Measurements from ENCODE around the gene GPC6.

The GPC6 gene

DNA sequence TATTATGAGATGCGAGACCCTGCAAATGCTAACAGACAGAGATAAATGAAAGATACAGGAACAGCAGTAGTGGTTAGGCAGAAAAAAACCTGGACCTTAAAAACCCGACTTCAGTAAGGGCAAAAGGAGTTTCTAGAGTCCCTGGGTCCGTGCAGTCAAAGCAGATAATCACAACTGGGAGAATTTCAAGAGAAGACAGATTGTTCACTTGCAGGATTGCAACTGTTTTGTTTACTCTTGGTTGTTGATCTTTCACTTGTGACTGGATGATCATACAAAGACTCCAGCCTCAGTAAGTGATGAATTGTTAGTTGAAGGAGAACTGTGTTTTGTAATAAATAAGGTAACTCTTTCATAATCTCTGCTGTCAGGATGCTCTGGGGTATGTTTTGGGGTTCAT, 135.1 kb downstream of the GPC6 start:
- no peak overlapping the region for H3K27ac ChIP-seq (ENCODE audit: low read depth, low read length)
- H3K79me2 ChIP-seq (ENCODE audit: control insufficient read depth, insufficient read depth, low read length), result peaks cover 12% of the 10 kb centered on the region
- no peak overlapping the region for H4K8ac ChIP-seq (ENCODE audit: low read depth, low read length)
- no peaks in the 10 kb centered on the region for H3K4me1 ChIP-seq (ENCODE audit: control insufficient read depth, low read depth, low read length)
- no peak overlapping the region for H3K4ac ChIP-seq (ENCODE audit: low read depth, low read length)
- H3K9ac ChIP-seq (ENCODE audit: low read length), result no peak overlapping the region
- H3K23ac ChIP-seq (ENCODE audit: low read length), result no peak overlapping the region
- WGBS (ENCODE audit: extremely low coverage, insufficient coverage, low lambda C conversion rate), result no CpG with 5 or more reads among the region's 3 CpGs
- H3K56ac ChIP-seq (ENCODE audit: low read length), result no peak overlapping the region
- H3K4me2 ChIP-seq (ENCODE audit: low read length), result no peak overlapping the region
- H3K36me3 ChIP-seq (ENCODE audit: control insufficient read depth, insufficient read depth, low read length), result no peaks in the 10 kb centered on the region
- no peak overlapping the region for H2BK120ac ChIP-seq (ENCODE audit: low read depth, low read length)
- no peak overlapping the region for H2BK5ac ChIP-seq (ENCODE audit: low read length)
- H3K4me3 ChIP-seq (ENCODE audit: low read length), result no peak overlapping the region
- H3K18ac ChIP-seq (ENCODE audit: low read length), result no peak overlapping the region
- no peak overlapping the region for H2BK15ac ChIP-seq (replicated peaks; ENCODE audit: low read depth)
- DNase-seq, result no peak
- no peaks in the 10 kb centered on the region for H3K27me3 ChIP-seq (ENCODE audit: insufficient read depth, low read length, poor library complexity)
- H2AK5ac ChIP-seq (ENCODE audit: low read length), result no peak overlapping the region
- H3K79me1 ChIP-seq (ENCODE audit: low read length), result peaks cover 13% of the 10 kb centered on the region
- H4K5ac ChIP-seq (ENCODE audit: low read length), result no peak overlapping the region

DNA sequence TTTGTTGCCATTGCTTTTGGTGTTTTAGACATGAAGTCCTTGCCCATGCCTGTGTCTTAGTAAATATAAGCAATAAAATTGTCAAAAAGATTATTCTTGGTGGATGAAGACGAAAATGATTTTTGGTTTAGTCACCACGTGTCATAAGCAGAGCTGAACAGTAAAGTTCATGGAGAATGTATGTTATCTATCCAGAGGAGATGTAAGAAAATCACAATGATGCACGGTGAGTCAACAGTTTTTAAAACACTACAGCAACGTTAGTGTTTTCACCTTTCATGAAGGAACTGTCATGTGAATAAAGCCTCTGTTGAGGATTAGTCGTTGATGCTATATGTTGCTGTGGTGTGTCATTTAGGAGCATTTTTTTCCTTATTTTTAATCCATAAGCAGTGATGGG, 137.6 kb downstream of the GPC6 start:
- H3K27me3 ChIP-seq (ENCODE audit: insufficient read depth, low read length, poor library complexity), result no peaks in the 10 kb centered on the region
- no peaks in the 10 kb centered on the region for H3K36me3 ChIP-seq (ENCODE audit: control insufficient read depth, insufficient read depth, low read length)
- H2AK5ac ChIP-seq (ENCODE audit: low read length), result no peak overlapping the region
- peaks cover 10% of the 10 kb centered on the region for H3K79me2 ChIP-seq (ENCODE audit: control insufficient read depth, insufficient read depth, low read length)
- WGBS (ENCODE audit: extremely low coverage, insufficient coverage, low lambda C conversion rate), result no CpG with 5 or more reads among the region's 5 CpGs
- H4K8ac ChIP-seq (ENCODE audit: low read depth, low read length), result no peak overlapping the region
- no peak overlapping the region for H2BK15ac ChIP-seq (replicated peaks; ENCODE audit: low read depth)
- H3K23ac ChIP-seq (ENCODE audit: low read length), result no peak overlapping the region
- no peak overlapping the region for H4K5ac ChIP-seq (ENCODE audit: low read length)
- H3K56ac ChIP-seq (ENCODE audit: low read length), result no peak overlapping the region
- H3K4me3 ChIP-seq (ENCODE audit: low read length), result no peak overlapping the region
- peaks cover 14% of the 10 kb centered on the region for H3K79me1 ChIP-seq (ENCODE audit: low read length)
- no peak overlapping the region for H2BK120ac ChIP-seq (ENCODE audit: low read depth, low read length)
- H2BK5ac ChIP-seq (ENCODE audit: low read length), result no peak overlapping the region
- no peak overlapping the region for H3K27ac ChIP-seq (ENCODE audit: low read depth, low read length)
- no peak for DNase-seq
- no peak overlapping the region for H3K18ac ChIP-seq (ENCODE audit: low read length)
- no peaks in the 10 kb centered on the region for H3K4me1 ChIP-seq (ENCODE audit: control insufficient read depth, low read depth, low read length)
- H3K4ac ChIP-seq (ENCODE audit: low read depth, low read length), result no peak overlapping the region
- no peak overlapping the region for H3K4me2 ChIP-seq (ENCODE audit: low read length)
- no peak overlapping the region for H3K9ac ChIP-seq (ENCODE audit: low read length)

- no peak for DNase-seq
- H3K9ac ChIP-seq (ENCODE audit: low read length), result no peak overlapping the region
- no peak overlapping the region for H2BK5ac ChIP-seq (ENCODE audit: low read length)
Observed at GRCh38 chr13:93368296-93368695, 141.7 kb downstream of the GPC6 start.

GRCh38 chr13:93368718-93369117, 142.1 kb downstream of the GPC6 start:
- DNase-seq, result no peak
- Histone ChIP-seq H3K27me3 (ENCODE audit: insufficient read depth, low read length, poor library complexity) (no peaks in the 10 kb centered on the region), H2BK120ac (ENCODE audit: low read depth, low read length) (no peak overlapping the region), H3K23ac (ENCODE audit: low read length) (no peak overlapping the region), H3K79me2 (ENCODE audit: control insufficient read depth, insufficient read depth, low read length) (peaks cover 8% of the 10 kb centered on the region), H2BK5ac (ENCODE audit: low read length) (no peak overlapping the region), H3K4me2 (ENCODE audit: low read length) (no peak overlapping the region), H4K5ac (ENCODE audit: low read length) (no peak overlapping the region), H4K8ac (ENCODE audit: low read depth, low read length) (no peak overlapping the region), H3K18ac (ENCODE audit: low read length) (no peak overlapping the region), H3K4ac (ENCODE audit: low read depth, low read length) (no peak overlapping the region), H3K79me1 (ENCODE audit: low read length) (peaks cover 10% of the 10 kb centered on the region), H3K56ac (ENCODE audit: low read length) (no peak overlapping the region), H2BK15ac (replicated peaks; ENCODE audit: low read depth) (no peak overlapping the region), H3K4me3 (ENCODE audit: low read length) (no peak overlapping the region), H3K4me1 (ENCODE audit: control insufficient read depth, low read depth, low read length) (no peaks in the 10 kb centered on the region), H3K36me3 (ENCODE audit: control insufficient read depth, insufficient read depth, low read length) (no peaks in the 10 kb centered on the region), H3K27ac (ENCODE audit: low read depth, low read length) (no peak overlapping the region), H3K9ac (ENCODE audit: low read length) (no peak overlapping the region), H2AK5ac (ENCODE audit: low read length) (no peak overlapping the region)

More at GRCh38 chr13:93368296-93368695, 141.7 kb downstream of the GPC6 start:
- Histone ChIP-seq H2AK5ac (ENCODE audit: low read length) (no peak overlapping the region), H3K18ac (ENCODE audit: low read length) (no peak overlapping the region), H3K79me2 (ENCODE audit: control insufficient read depth, insufficient read depth, low read length) (peaks cover 8% of the 10 kb centered on the region), H3K56ac (ENCODE audit: low read length) (no peak overlapping the region), H2BK120ac (ENCODE audit: low read depth, low read length) (no peak overlapping the region), H4K5ac (ENCODE audit: low read length) (no peak overlapping the region), H3K79me1 (ENCODE audit: low read length) (peaks cover 10% of the 10 kb centered on the region), H3K23ac (ENCODE audit: low read length) (no peak overlapping the region), H3K4ac (ENCODE audit: low read depth, low read length) (no peak overlapping the region), H3K4me2 (ENCODE audit: low read length) (no peak overlapping the region), H3K27ac (ENCODE audit: low read depth, low read length) (no peak overlapping the region), H3K27me3 (ENCODE audit: insufficient read depth, low read length, poor library complexity) (no peaks in the 10 kb centered on the region), H3K36me3 (ENCODE audit: control insufficient read depth, insufficient read depth, low read length) (no peaks in the 10 kb centered on the region), H2BK15ac (replicated peaks; ENCODE audit: low read depth) (no peak overlapping the region), H3K4me1 (ENCODE audit: control insufficient read depth, low read depth, low read length) (no peaks in the 10 kb centered on the region), H4K8ac (ENCODE audit: low read depth, low read length) (no peak overlapping the region), H3K4me3 (ENCODE audit: low read length) (no peak overlapping the region)
- no CpG with 5 or more reads among the region's 1 CpG for WGBS (ENCODE audit: extremely low coverage, insufficient coverage, low lambda C conversion rate)

DNA sequence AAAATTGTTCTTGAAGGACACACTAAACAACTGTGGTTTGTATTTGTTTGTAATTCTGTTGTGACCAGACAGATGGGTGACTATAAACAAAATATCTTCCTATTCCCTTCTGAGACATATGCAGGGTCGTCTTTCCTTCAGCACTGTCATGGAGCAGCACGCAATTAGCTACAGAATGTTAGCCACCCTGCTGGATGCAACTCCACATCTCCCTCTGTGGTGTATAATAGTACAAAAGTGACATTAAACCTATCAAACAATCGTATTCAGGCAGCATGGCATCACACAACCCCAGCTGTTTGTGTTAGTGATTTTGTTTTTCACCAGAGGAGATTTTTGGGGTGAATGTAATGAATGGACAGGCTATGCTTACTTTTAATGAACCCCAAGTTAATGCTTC, 146.2 kb downstream of the GPC6 start:
- Histone ChIP-seq H4K8ac (ENCODE audit: low read depth, low read length) (no peak overlapping the region), H3K9ac (ENCODE audit: low read length) (no peak overlapping the region), H3K56ac (ENCODE audit: low read length) (no peak overlapping the region), H3K23ac (ENCODE audit: low read length) (no peak overlapping the region), H3K4me3 (ENCODE audit: low read length) (no peak overlapping the region), H3K79me2 (ENCODE audit: control insufficient read depth, insufficient read depth, low read length) (peaks cover 5% of the 10 kb centered on the region), H3K4me1 (ENCODE audit: control insufficient read depth, low read depth, low read length) (no peaks in the 10 kb centered on the region), H2AK5ac (ENCODE audit: low read length) (no peak overlapping the region), H3K4me2 (ENCODE audit: low read length) (no peak overlapping the region), H3K18ac (ENCODE audit: low read length) (no peak overlapping the region), H3K27ac (ENCODE audit: low read depth, low read length) (no peak overlapping the region), H3K4ac (ENCODE audit: low read depth, low read length) (no peak overlapping the region), H4K5ac (ENCODE audit: low read length) (no peak overlapping the region), H2BK15ac (replicated peaks; ENCODE audit: low read depth) (no peak overlapping the region), H3K27me3 (ENCODE audit: insufficient read depth, low read length, poor library complexity) (no peaks in the 10 kb centered on the region), H2BK5ac (ENCODE audit: low read length) (no peak overlapping the region), H2BK120ac (ENCODE audit: low read depth, low read length) (no peak overlapping the region), H3K79me1 (ENCODE audit: low read length) (peaks cover 11% of the 10 kb centered on the region), H3K36me3 (ENCODE audit: control insufficient read depth, insufficient read depth, low read length) (no peaks in the 10 kb centered on the region)
- DNase-seq, result no peak
- WGBS (ENCODE audit: extremely low coverage, insufficient coverage, low lambda C conversion rate), result no CpG with 5 or more reads among the region's 3 CpGs

- no peak overlapping the region for H3K56ac ChIP-seq (ENCODE audit: low read length)
- H3K27me3 ChIP-seq (ENCODE audit: insufficient read depth, low read length, poor library complexity), result no peaks in the 10 kb centered on the region
- H3K4ac ChIP-seq (ENCODE audit: low read depth, low read length), result no peak overlapping the region
- no CpG with 5 or more reads among the region's 6 CpGs for WGBS (ENCODE audit: extremely low coverage, insufficient coverage, low lambda C conversion rate)
- no peak overlapping the region for H3K9ac ChIP-seq (ENCODE audit: low read length)
- no peak overlapping the region for H2BK120ac ChIP-seq (ENCODE audit: low read depth, low read length)
- H3K4me3 ChIP-seq (ENCODE audit: low read length), result no peak overlapping the region
- no peak overlapping the region for H2AK5ac ChIP-seq (ENCODE audit: low read length)
- H3K23ac ChIP-seq (ENCODE audit: low read length), result no peak overlapping the region
- H3K4me2 ChIP-seq (ENCODE audit: low read length), result no peak overlapping the region
- H3K18ac ChIP-seq (ENCODE audit: low read length), result no peak overlapping the region
- H3K79me2 ChIP-seq (ENCODE audit: control insufficient read depth, insufficient read depth, low read length), result peaks cover 2% of the 10 kb centered on the region
- no peak overlapping the region for H2BK15ac ChIP-seq (replicated peaks; ENCODE audit: low read depth)
- no peaks in the 10 kb centered on the region for H3K36me3 ChIP-seq (ENCODE audit: control insufficient read depth, insufficient read depth, low read length)
- no peak overlapping the region for H4K5ac ChIP-seq (ENCODE audit: low read length)
- no peak overlapping the region for H4K8ac ChIP-seq (ENCODE audit: low read depth, low read length)
- peaks cover 8% of the 10 kb centered on the region for H3K79me1 ChIP-seq (ENCODE audit: low read length)
- no peaks in the 10 kb centered on the region for H3K4me1 ChIP-seq (ENCODE audit: control insufficient read depth, low read depth, low read length)
- DNase-seq, result no peak
- no peak overlapping the region for H3K27ac ChIP-seq (ENCODE audit: low read depth, low read length)
- H2BK5ac ChIP-seq (ENCODE audit: low read length), result no peak overlapping the region
Observed at GRCh38 chr13:93375491-93375890, 148.9 kb downstream of the GPC6 start.

Measured in mesendoderm (in vitro differentiated cells).